Keratinocyte (primary cell): ENCODE results near the gene FNDC11.

Experiments
- EZH2 ChIP-seq: IDR thresholded peaks from one replicate; pipeline ENCODE4 v1.6.1; 2012; ENCODE audit warnings: inconsistent platforms, mild to moderate bottlenecking, low read length, moderate library complexity
- TF ChIP-seq, protein P1 (sequence below), 3 experiments: IDR thresholded peaks in 1 of 3; conservative IDR thresholded peaks in 1 of 3; optimal IDR thresholded peaks in 1 of 3; 2 replicates in 2 of 3; 3 replicates in 1 of 3; pipeline versions ENCODE3 to v1.5.1; 2011; ENCODE audit warnings: low read length in 3 of 3, mild to moderate bottlenecking in 3 of 3, moderate library complexity in 2 of 3, control low read depth in 1 of 3, inconsistent platforms in 1 of 3; ENCODE audit not compliant: insufficient read depth in 2 of 3; ENCODE audit errors: extremely low read depth in 1 of 3

GRCh38 chr20:63554361-63555278 lies 661 bp downstream of the FNDC11 start:
- TF ChIP-seq, protein P1, sequence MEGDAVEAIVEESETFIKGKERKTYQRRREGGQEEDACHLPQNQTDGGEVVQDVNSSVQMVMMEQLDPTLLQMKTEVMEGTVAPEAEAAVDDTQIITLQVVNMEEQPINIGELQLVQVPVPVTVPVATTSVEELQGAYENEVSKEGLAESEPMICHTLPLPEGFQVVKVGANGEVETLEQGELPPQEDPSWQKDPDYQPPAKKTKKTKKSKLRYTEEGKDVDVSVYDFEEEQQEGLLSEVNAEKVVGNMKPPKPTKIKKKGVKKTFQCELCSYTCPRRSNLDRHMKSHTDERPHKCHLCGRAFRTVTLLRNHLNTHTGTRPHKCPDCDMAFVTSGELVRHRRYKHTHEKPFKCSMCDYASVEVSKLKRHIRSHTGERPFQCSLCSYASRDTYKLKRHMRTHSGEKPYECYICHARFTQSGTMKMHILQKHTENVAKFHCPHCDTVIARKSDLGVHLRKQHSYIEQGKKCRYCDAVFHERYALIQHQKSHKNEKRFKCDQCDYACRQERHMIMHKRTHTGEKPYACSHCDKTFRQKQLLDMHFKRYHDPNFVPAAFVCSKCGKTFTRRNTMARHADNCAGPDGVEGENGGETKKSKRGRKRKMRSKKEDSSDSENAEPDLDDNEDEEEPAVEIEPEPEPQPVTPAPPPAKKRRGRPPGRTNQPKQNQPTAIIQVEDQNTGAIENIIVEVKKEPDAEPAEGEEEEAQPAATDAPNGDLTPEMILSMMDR (optimal IDR thresholded peaks at IDR 0.05 in 1 of 3, IDR thresholded peaks at IDR 0.05 in 1 of 3, conservative IDR thresholded peaks at IDR 0.05 in 1 of 3; ENCODE audit: extremely low read depth in 1 of 3, insufficient read depth in 2 of 3, low read length in 3 of 3): no peak
- TF ChIP-seq EZH2: no peak
